ENCODE measurements around the gene UFM1.
"Not testable (repeated sequence)": the region's sequence is repeated elsewhere in the genome, so short reads cannot be mapped to it uniquely, and the experiment has no call there.

- TF ChIP-seq, protein P1, sequence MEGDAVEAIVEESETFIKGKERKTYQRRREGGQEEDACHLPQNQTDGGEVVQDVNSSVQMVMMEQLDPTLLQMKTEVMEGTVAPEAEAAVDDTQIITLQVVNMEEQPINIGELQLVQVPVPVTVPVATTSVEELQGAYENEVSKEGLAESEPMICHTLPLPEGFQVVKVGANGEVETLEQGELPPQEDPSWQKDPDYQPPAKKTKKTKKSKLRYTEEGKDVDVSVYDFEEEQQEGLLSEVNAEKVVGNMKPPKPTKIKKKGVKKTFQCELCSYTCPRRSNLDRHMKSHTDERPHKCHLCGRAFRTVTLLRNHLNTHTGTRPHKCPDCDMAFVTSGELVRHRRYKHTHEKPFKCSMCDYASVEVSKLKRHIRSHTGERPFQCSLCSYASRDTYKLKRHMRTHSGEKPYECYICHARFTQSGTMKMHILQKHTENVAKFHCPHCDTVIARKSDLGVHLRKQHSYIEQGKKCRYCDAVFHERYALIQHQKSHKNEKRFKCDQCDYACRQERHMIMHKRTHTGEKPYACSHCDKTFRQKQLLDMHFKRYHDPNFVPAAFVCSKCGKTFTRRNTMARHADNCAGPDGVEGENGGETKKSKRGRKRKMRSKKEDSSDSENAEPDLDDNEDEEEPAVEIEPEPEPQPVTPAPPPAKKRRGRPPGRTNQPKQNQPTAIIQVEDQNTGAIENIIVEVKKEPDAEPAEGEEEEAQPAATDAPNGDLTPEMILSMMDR (IDR thresholded peaks at IDR 0.05 in 4 of 5, conservative IDR thresholded peaks at IDR 0.05 in 1 of 5) = not testable (repeated sequence)
- not testable (repeated sequence) for TF ChIP-seq POLR2A (IDR thresholded peaks at IDR 0.05)
Measured at GRCh38 chr13:38311175-38311574, 38.5 kb upstream of the UFM1 start.

Data from gastrocnemius medialis (tissue), 4 donors.